ENCODE measurements around the gene PUS7L.
A peak's percentile ranks its signal among the peaks of the same experiment; 100 is the strongest.

Gene PUS7L
- 32.9 to 51.9 (median 41.8) reads per million in 3 donors for total RNA-seq

DNA sequence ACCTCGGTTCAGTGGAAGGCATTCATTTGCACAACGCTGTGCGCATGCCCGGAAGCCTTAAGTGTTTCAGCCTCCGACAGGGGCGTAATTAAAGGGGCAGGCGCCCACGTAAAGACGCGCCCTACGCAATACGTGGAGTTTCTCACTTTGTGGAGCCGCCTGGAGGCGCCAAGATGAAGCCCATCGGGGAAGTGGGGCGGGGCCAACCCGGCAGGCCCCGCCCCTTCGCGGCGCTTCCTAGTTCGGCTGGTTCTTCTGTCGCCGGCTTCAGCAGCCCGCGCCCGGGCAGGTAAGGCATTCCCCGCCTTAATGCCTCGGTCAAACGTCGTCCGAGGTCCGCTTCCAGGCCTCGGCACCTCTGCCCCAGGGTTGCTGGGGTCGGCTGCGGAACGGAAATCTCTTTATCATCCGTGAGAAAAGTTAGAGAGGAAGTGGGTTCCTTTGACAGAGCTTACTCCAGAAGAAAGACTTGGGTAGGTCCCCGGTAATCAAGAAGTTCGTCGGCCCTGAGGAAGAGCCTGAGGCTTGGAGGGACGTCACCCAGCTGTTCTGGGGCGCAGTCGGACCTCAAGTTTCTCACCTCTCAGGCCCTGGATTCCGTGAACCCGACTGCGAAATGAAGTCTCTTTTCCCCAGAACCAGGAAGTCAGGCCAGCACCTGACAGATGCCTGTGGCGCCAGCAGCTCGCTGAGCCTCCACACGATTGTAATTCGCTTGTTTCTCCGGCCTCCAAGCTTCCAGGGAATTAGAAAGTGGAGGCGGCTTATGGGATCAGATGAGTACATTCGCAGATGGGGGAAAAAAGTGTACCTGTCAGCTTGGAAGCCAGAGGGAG is at the start of gene PUS7L, which contains the start of gene IRAK4:
TSS of gene PUS7L (minus strand) at position 63 of the 836 bp plus-strand sequence. CDS start 3,545 bp downstream, outside the sequence.
TSS of gene IRAK4 (plus strand) at position 224 of the 836 bp plus-strand sequence. CDS start 9,161 bp downstream, outside the sequence.
- peak within 1 kb of the TSS; percentile 91 for H3K4me3 ChIP-seq (ENCODE audit: insufficient read depth, low read depth, low read length, poor library complexity, severe bottlenecking)
- no peaks in the 10 kb centered on the region for H3K27me3 ChIP-seq (replicated peaks; ENCODE audit: control insufficient read depth, insufficient read depth, low read length, poor library complexity, severe bottlenecking)
- peak within 1 kb of the TSS; percentile 98 for H3K27ac ChIP-seq (ENCODE audit: insufficient read depth, low read length, poor library complexity, severe bottlenecking)
- H3K9me3 ChIP-seq (ENCODE audit: control insufficient read depth, low read length), result no peaks in the 10 kb centered on the region
- H3K4me1 ChIP-seq (ENCODE audit: control insufficient read depth, insufficient read depth, low read length, poor library complexity, severe bottlenecking), result peaks cover 41% of the 10 kb centered on the region
- peak; percentile 92 to 94 (median 92) for DNase-seq
- peaks cover 4% of the 10 kb centered on the region for H3K36me3 ChIP-seq (ENCODE audit: control insufficient read depth, insufficient read depth, low read length)

DNA sequence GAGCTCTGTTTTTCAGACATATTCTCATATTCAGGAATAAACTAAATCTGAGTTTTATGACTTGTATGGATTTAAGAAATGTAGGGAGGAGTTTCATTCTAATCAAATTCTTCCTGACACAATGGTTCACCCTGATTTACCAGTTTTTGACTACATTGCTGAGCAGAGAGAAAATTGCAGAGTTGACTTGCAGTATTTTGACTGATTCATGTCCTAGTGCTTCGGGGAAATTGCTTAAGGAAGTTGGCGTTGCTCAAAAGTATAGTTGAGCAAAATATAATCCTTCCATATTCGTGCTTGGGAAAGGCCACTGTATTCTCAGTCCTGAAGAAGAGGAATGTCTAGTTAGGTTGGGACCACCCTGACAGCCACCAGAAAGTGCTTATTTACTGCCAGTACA is 48.8 kb upstream of the PUS7L start:
- no peak for DNase-seq
- Histone ChIP-seq H3K4me1 (ENCODE audit: control insufficient read depth, insufficient read depth, low read length, poor library complexity, severe bottlenecking) (peaks cover 4% of the 10 kb centered on the region), H3K4me3 (ENCODE audit: insufficient read depth, low read depth, low read length, poor library complexity, severe bottlenecking) (no peak overlapping the region), H3K27me3 (replicated peaks; ENCODE audit: control insufficient read depth, insufficient read depth, low read length, poor library complexity, severe bottlenecking) (no peaks in the 10 kb centered on the region), H3K36me3 (ENCODE audit: control insufficient read depth, insufficient read depth, low read length) (no peaks in the 10 kb centered on the region), H3K9me3 (ENCODE audit: control insufficient read depth, low read length) (no peaks in the 10 kb centered on the region), H3K27ac (ENCODE audit: insufficient read depth, low read length, poor library complexity, severe bottlenecking) (peak overlapping the region; percentile 96)

GRCh38 chr12:43806737-43807072 is 48.1 kb upstream of the PUS7L start:
- DNase-seq, result no peak
- peaks cover 4% of the 10 kb centered on the region for H3K4me1 ChIP-seq (ENCODE audit: control insufficient read depth, insufficient read depth, low read length, poor library complexity, severe bottlenecking)
- H3K4me3 ChIP-seq (ENCODE audit: insufficient read depth, low read depth, low read length, poor library complexity, severe bottlenecking), result peak overlapping the region; percentile 85
- no peaks in the 10 kb centered on the region for H3K9me3 ChIP-seq (ENCODE audit: control insufficient read depth, low read length)
- H3K27me3 ChIP-seq (replicated peaks; ENCODE audit: control insufficient read depth, insufficient read depth, low read length, poor library complexity, severe bottlenecking), result no peaks in the 10 kb centered on the region
- peak overlapping the region; percentile 96 for H3K27ac ChIP-seq (ENCODE audit: insufficient read depth, low read length, poor library complexity, severe bottlenecking)
- H3K36me3 ChIP-seq (ENCODE audit: control insufficient read depth, insufficient read depth, low read length), result peaks cover 6% of the 10 kb centered on the region

- peak within 1 kb of the TSS; percentile 85 for H3K4me3 ChIP-seq (ENCODE audit: insufficient read depth, low read depth, low read length, poor library complexity, severe bottlenecking)
- H3K4me1 ChIP-seq (ENCODE audit: control insufficient read depth, insufficient read depth, low read length, poor library complexity, severe bottlenecking), result peaks cover 4% of the 10 kb centered on the region
- no peaks in the 10 kb centered on the region for H3K9me3 ChIP-seq (ENCODE audit: control insufficient read depth, low read length)
- no peaks in the 10 kb centered on the region for H3K27me3 ChIP-seq (replicated peaks; ENCODE audit: control insufficient read depth, insufficient read depth, low read length, poor library complexity, severe bottlenecking)
- peak within 1 kb of the TSS; percentile 96 for H3K27ac ChIP-seq (ENCODE audit: insufficient read depth, low read length, poor library complexity, severe bottlenecking)
- peak; percentile 66 to 78 (median 76) for DNase-seq
- peaks cover 7% of the 10 kb centered on the region for H3K36me3 ChIP-seq (ENCODE audit: control insufficient read depth, insufficient read depth, low read length)
These were observed 47.5 kb upstream of the PUS7L start, which contains the start of gene TWF1 for GRCh38 chr12:43805860-43806736. TSS of gene TWF1 (minus strand) at chr12:43806317. CDS start at chr12:43806245, 72 bp downstream.

DNA sequence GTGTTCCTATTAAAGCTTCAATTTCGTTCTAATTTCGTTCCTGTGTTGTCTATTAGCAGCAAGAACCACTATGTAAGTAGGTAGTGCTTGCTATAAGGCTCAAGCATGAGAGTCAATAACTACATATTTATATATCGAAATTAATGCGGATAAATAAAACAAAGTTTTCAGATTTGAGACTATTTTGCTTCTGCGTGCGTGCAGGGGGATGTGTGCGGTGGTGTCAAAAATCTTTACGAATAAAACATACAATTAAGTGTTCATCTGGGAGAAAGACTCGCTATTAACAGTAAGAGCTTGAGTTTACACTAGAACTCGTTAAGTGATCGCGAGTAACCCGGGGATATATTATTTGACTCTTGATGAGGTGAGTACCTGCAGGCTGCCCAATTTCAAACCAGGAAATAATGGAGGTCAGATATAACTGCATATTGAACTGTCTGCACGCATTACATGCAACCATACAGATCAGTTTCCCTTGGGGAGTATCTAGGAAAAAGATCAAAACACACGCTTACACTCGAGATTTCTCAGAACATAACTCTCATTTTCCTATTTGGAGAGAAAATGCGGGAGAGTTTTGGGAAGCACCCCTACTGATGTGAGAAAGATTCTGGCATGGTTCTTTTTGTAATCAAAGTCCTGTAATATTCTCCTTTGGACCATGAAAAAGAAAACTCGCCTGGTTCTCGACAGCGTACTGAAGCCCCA is 46.7 kb upstream of the PUS7L start:
- no peak for DNase-seq
- no peaks in the 10 kb centered on the region for H3K9me3 ChIP-seq (ENCODE audit: control insufficient read depth, low read length)
- H3K36me3 ChIP-seq (ENCODE audit: control insufficient read depth, insufficient read depth, low read length), result peaks cover 15% of the 10 kb centered on the region
- H3K27ac ChIP-seq (ENCODE audit: insufficient read depth, low read length, poor library complexity, severe bottlenecking), result peak overlapping the region; percentile 96
- H3K4me3 ChIP-seq (ENCODE audit: insufficient read depth, low read depth, low read length, poor library complexity, severe bottlenecking), result peak overlapping the region; percentile 85
- H3K27me3 ChIP-seq (replicated peaks; ENCODE audit: control insufficient read depth, insufficient read depth, low read length, poor library complexity, severe bottlenecking), result no peaks in the 10 kb centered on the region
- peaks cover 4% of the 10 kb centered on the region for H3K4me1 ChIP-seq (ENCODE audit: control insufficient read depth, insufficient read depth, low read length, poor library complexity, severe bottlenecking)

- Histone ChIP-seq H3K36me3 (ENCODE audit: control insufficient read depth, insufficient read depth, low read length) (peaks cover 66% of the 10 kb centered on the region), H3K27me3 (replicated peaks; ENCODE audit: control insufficient read depth, insufficient read depth, low read length, poor library complexity, severe bottlenecking) (no peaks in the 10 kb centered on the region)
These were observed 39.1 kb upstream of the PUS7L start for GRCh38 chr12:43797561-43798217.

DNA sequence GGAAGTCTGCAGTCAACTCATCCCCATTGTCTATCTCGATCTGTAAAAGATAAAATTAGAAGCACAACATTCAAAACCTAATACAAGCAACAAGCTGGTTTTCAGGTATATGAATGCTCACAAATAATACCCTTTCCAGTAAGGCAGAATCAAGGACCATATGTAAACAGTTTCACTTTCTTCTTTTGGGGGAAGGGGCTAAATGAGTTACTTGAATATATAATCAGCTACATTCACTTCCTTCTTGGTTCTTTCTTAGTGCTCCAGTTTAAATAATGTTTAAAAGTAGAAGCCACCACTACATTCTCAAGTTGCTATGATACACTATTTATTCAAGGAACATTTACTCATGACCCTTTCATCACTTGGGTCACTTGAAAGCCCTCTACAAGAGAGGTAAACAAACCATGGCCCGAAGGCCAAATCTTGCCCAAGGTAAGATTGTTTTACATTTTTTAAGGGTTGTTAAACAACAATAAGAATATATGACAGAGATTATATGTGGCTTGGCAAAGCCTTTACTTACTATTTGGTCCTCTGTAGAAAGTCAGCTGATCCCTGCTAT is 37.2 kb upstream of the PUS7L start:
- H3K9me3 ChIP-seq (ENCODE audit: control insufficient read depth, low read length), result no peaks in the 10 kb centered on the region
- no peaks in the 10 kb centered on the region for H3K27me3 ChIP-seq (replicated peaks; ENCODE audit: control insufficient read depth, insufficient read depth, low read length, poor library complexity, severe bottlenecking)
- no peak overlapping the region for H3K4me3 ChIP-seq (ENCODE audit: insufficient read depth, low read depth, low read length, poor library complexity, severe bottlenecking)
- no peak for DNase-seq
- peaks cover 56% of the 10 kb centered on the region for H3K36me3 ChIP-seq (ENCODE audit: control insufficient read depth, insufficient read depth, low read length)
- no peak overlapping the region for H3K27ac ChIP-seq (ENCODE audit: insufficient read depth, low read length, poor library complexity, severe bottlenecking)
- no peaks in the 10 kb centered on the region for H3K4me1 ChIP-seq (ENCODE audit: control insufficient read depth, insufficient read depth, low read length, poor library complexity, severe bottlenecking)

More at GRCh38 chr12:43797561-43798217, 39.1 kb upstream of the PUS7L start:
- DNase-seq, result no peak
- H3K27ac ChIP-seq (ENCODE audit: insufficient read depth, low read length, poor library complexity, severe bottlenecking), result no peak overlapping the region
- H3K4me1 ChIP-seq (ENCODE audit: control insufficient read depth, insufficient read depth, low read length, poor library complexity, severe bottlenecking), result no peaks in the 10 kb centered on the region
- H3K9me3 ChIP-seq (ENCODE audit: control insufficient read depth, low read length), result no peaks in the 10 kb centered on the region
- H3K4me3 ChIP-seq (ENCODE audit: insufficient read depth, low read depth, low read length, poor library complexity, severe bottlenecking), result no peak overlapping the region

DNA sequence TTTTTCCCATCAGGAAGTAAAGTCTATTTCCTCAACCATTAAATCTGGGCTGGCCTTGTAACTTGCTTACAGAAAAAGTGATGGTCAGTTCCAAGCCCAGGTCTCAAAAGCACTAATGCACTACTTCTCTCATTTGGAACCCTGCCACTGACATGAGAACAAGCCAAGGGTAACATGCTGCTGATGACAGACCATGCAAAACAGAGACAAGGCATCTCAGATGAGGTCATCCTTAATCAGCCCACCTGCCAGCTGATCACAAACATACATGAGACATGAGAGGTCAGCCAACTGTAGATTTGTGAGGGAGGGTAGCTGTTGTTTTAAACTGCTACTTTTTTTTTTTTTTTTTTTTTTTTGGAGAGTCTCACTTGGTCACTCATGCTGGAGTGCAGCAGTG is 31.4 kb upstream of the PUS7L start:
- H3K4me3 ChIP-seq (ENCODE audit: insufficient read depth, low read depth, low read length, poor library complexity, severe bottlenecking), result no peak overlapping the region
- no peaks in the 10 kb centered on the region for H3K9me3 ChIP-seq (ENCODE audit: control insufficient read depth, low read length)
- H3K27me3 ChIP-seq (replicated peaks; ENCODE audit: control insufficient read depth, insufficient read depth, low read length, poor library complexity, severe bottlenecking), result no peaks in the 10 kb centered on the region
- no peak overlapping the region for H3K27ac ChIP-seq (ENCODE audit: insufficient read depth, low read length, poor library complexity, severe bottlenecking)
- no peaks in the 10 kb centered on the region for H3K4me1 ChIP-seq (ENCODE audit: control insufficient read depth, insufficient read depth, low read length, poor library complexity, severe bottlenecking)
- DNase-seq, result no peak
- H3K36me3 ChIP-seq (ENCODE audit: control insufficient read depth, insufficient read depth, low read length), result peaks cover 29% of the 10 kb centered on the region

All from effector memory CD4-positive, alpha-beta T cell (primary cell).